Loucy (cell line): ENCODE results near the gene SLC9A2.

ENCODE experiments used
- EZH2phosphoT487 ChIP-seq: fragments of 200-600 bp; IDR thresholded peaks from 2 replicates; pipeline ENCODE4 v1.6.1; 2018; ENCODE audit warnings: antibody characterized with exemption, mild to moderate bottlenecking, moderate library complexity, borderline replicate concordance
- TF ChIP-seq, protein P1 (sequence below): fragments of 200-600 bp; sonication (generic); conservative IDR thresholded peaks from 2 replicates; pipeline ENCODE4 v1.5.1; 2014; ENCODE audit warnings: mild to moderate bottlenecking, antibody characterized with exemption, low read length

DNA sequence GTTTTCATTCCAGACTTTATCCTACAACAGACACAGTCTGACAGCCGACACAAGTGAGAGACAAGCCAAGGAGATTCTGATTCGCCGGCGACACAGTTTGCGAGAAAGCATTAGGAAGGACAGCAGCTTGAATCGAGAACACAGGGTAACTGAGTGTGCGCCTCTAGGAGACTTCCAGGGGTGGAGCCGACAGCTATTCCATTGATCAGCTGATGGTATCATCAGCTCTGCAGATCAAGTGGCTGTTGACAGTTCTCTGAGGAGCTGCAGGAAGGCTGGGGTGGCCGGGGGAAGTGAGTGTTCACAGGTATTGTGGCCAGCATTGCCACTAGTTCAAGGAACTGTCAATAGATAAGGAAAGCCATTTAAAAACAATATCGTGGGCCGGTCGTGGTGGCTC, 85.2 kb downstream of the SLC9A2 start:
- TF ChIP-seq, protein P1, sequence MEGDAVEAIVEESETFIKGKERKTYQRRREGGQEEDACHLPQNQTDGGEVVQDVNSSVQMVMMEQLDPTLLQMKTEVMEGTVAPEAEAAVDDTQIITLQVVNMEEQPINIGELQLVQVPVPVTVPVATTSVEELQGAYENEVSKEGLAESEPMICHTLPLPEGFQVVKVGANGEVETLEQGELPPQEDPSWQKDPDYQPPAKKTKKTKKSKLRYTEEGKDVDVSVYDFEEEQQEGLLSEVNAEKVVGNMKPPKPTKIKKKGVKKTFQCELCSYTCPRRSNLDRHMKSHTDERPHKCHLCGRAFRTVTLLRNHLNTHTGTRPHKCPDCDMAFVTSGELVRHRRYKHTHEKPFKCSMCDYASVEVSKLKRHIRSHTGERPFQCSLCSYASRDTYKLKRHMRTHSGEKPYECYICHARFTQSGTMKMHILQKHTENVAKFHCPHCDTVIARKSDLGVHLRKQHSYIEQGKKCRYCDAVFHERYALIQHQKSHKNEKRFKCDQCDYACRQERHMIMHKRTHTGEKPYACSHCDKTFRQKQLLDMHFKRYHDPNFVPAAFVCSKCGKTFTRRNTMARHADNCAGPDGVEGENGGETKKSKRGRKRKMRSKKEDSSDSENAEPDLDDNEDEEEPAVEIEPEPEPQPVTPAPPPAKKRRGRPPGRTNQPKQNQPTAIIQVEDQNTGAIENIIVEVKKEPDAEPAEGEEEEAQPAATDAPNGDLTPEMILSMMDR, result no peak
- TF ChIP-seq EZH2phosphoT487, result no peak
